ENCODE measurements around the gene MRC2.

DNA sequence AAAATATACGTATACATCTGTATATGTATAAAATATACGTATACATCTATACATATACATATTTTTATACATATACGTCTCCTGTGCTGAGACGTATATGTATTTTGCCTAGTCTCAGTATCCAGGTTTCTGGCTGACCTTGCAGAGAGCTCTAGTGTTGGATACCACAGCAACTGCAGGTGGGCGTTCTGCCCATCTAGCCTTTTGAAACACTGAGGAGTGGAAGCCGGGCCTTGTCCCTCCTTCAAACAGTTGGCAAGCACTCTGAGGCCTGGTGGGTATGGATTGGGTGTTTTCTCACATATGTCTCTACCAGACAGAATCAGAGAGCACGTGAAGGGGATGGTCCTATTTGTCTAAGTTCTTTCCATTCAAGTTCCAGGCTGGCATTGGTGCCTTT lies 39.4 kb upstream of the MRC2 start:
- no peak for TF ChIP-seq EZH2 (IDR thresholded peaks at IDR 0.05; ENCODE audit: insufficient read depth, poor library complexity, severe bottlenecking)
- TF ChIP-seq EZH2phosphoT487 (IDR thresholded peaks at IDR 0.05; ENCODE audit: insufficient read depth, low read depth) = no peak

All from GM23248 (cell line).